Duodenal mucosa (tissue), 2 donors: ENCODE data around the gene ATG7.

Source experiments
- H3K27ac ChIP-seq: one replicate; pipeline ENCODE4 v1.7.0; 2013; ENCODE audit warnings: low read depth, low read length
- H3K27me3 ChIP-seq, 2 donors: one replicate each; pipeline ENCODE4 v1.7.0; 2013; ENCODE audit warnings: low read length in 2 of 2, control low read depth in 1 of 2; ENCODE audit not compliant: insufficient read depth in 2 of 2, control insufficient read depth in 1 of 2
- H3K36me3 ChIP-seq, 2 donors: one replicate each; pipeline ENCODE4 v1.7.0; 2013; ENCODE audit warnings: low read length in 2 of 2, control low read depth in 1 of 2; ENCODE audit not compliant: insufficient read depth in 2 of 2, control insufficient read depth in 1 of 2
- H3K4me1 ChIP-seq, 2 donors: one replicate each; pipeline ENCODE4 v1.7.0; 2013; ENCODE audit warnings: low read length in 2 of 2, control low read depth in 1 of 2; ENCODE audit not compliant: insufficient read depth in 2 of 2, control insufficient read depth in 1 of 2
- H3K4me3 ChIP-seq, 2 donors: one replicate each; pipeline ENCODE4 v1.7.0; 2013; ENCODE audit warnings: low read length in 2 of 2, low read depth in 1 of 2
- H3K9ac ChIP-seq, 2 donors: one replicate each; pipeline ENCODE4 v1.7.0; 2013; ENCODE audit warnings: low read length in 2 of 2, low read depth in 1 of 2
- H3K9me3 ChIP-seq, 2 donors: one replicate each; pipeline ENCODE4 v1.7.0; 2013; ENCODE audit warnings: low read length in 2 of 2, control low read depth in 1 of 2; ENCODE audit not compliant: control insufficient read depth in 1 of 2

ATG7 gene

DNA sequence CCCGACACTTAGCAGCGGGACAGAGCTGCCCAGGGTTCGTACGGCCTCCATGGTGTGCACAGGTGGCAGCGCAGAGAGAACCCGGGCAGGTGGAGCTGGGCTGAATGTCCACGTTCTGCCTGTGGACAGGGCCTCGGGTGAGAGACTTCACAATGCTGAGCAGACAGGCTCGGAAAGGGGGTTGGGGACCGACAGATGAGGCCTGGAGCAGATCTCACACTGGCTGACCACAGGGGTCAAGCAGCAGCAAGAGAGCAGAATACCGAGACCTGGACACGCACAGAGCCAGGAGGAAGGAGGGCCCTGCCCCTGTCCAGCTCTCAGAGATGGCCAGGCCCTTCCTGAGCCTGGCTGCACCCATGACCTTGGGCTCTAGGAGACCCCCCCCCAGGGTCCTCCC, 288.5 kb downstream of the ATG7 start:
- Histone ChIP-seq H3K36me3 (peaks cover 26 to 69% of the 10 kb centered on the region in 2 donors), H3K4me1 (peaks cover 15 to 21% of the 10 kb centered on the region in 2 donors), H3K27ac (no peak overlapping the region), H3K9me3 (no peaks in the 10 kb centered on the region), H3K4me3 (no peak overlapping the region), H3K27me3 (no peaks in the 10 kb centered on the region), H3K9ac (no peak overlapping the region)

GRCh38 chr3:11562277-11562881, 290.2 kb downstream of the ATG7 start:
- no peak overlapping the region for H3K4me3 ChIP-seq
- peaks cover 6 to 14% of the 10 kb centered on the region in 2 donors for H3K4me1 ChIP-seq
- no peak overlapping the region for H3K9ac ChIP-seq
- no peaks in the 10 kb centered on the region for H3K9me3 ChIP-seq
- peaks cover 26 to 77% of the 10 kb centered on the region in 2 donors for H3K36me3 ChIP-seq
- no peaks in the 10 kb centered on the region for H3K27me3 ChIP-seq
- H3K27ac ChIP-seq = no peak overlapping the region

DNA sequence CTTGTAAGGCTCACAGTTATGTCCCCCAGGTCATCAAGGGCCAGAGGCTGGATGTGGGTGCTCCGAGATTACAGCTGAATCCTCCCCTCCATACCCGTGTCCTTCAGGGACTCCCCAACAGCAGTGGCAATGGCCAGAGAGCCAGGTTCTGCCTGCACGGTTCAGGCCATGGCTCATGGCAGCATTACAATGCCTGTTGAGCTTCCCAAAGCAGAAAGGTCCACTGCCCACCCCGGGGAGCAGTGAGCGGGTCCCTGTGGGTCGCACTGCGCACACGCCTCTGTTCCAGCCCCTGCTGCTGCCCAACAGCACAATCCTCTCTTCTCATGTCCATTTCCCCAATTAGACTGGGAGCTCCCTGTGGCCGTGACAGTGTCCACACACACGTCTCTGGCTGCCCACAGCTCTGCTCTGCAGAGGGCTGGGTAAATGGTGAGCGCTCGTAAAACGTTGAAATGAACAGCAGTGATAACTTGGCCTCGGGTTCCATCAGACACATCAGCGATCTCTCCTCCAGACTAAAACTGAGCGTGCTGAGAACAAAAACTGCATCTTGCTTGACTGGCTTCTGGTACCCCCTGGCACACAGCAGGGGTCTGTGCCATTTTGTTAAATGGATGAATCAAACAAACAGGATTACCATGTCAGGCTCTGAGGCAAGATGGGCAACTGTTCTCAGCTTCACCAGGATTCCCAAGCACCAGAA, 291.1 kb downstream of the ATG7 start:
- Histone ChIP-seq H3K36me3 (peaks cover 20 to 75% of the 10 kb centered on the region in 2 donors), H3K27me3 (no peaks in the 10 kb centered on the region), H3K9ac (no peak overlapping the region), H3K9me3 (no peaks in the 10 kb centered on the region), H3K27ac (no peak overlapping the region), H3K4me3 (no peak overlapping the region), H3K4me1 (peaks cover 5 to 13% of the 10 kb centered on the region in 2 donors)

- Histone ChIP-seq H3K9me3 (no peaks in the 10 kb centered on the region), H3K27me3 (no peaks in the 10 kb centered on the region), H3K27ac (no peak overlapping the region), H3K4me3 (no peak overlapping the region), H3K9ac (no peak overlapping the region), H3K4me1 (peaks cover 5 to 13% of the 10 kb centered on the region in 2 donors), H3K36me3 (peaks cover 19 to 70% of the 10 kb centered on the region in 2 donors)
Observed at GRCh38 chr3:11563865-11564185, 291.6 kb downstream of the ATG7 start.

- H3K9me3 ChIP-seq = no peaks in the 10 kb centered on the region
- peaks cover 5 to 12% of the 10 kb centered on the region in 2 donors for H3K4me1 ChIP-seq
- H3K9ac ChIP-seq = no peak overlapping the region
- H3K36me3 ChIP-seq = peaks cover 15 to 63% of the 10 kb centered on the region in 2 donors
- no peak overlapping the region for H3K27ac ChIP-seq
- no peaks in the 10 kb centered on the region for H3K27me3 ChIP-seq
- H3K4me3 ChIP-seq = no peak overlapping the region
Observed at GRCh38 chr3:11564577-11565001, 292.4 kb downstream of the ATG7 start.

- H3K9me3 ChIP-seq = no peaks in the 10 kb centered on the region
- H3K27me3 ChIP-seq = no peaks in the 10 kb centered on the region
- peaks cover 0 to 7% of the 10 kb centered on the region in 2 donors for H3K4me1 ChIP-seq
- H3K4me3 ChIP-seq = no peak overlapping the region
- H3K27ac ChIP-seq = no peak overlapping the region
- peaks cover 15 to 59% of the 10 kb centered on the region in 2 donors for H3K36me3 ChIP-seq
- H3K9ac ChIP-seq = no peak overlapping the region
Observed at GRCh38 chr3:11565072-11565471, 292.9 kb downstream of the ATG7 start.

GRCh38 chr3:11565492-11565891, 293.3 kb downstream of the ATG7 start:
- no peaks in the 10 kb centered on the region for H3K9me3 ChIP-seq
- H3K4me1 ChIP-seq = peaks cover 0 to 4% of the 10 kb centered on the region in 2 donors
- no peak overlapping the region for H3K9ac ChIP-seq
- H3K27me3 ChIP-seq = no peaks in the 10 kb centered on the region
- H3K4me3 ChIP-seq = no peak overlapping the region
- no peak overlapping the region for H3K27ac ChIP-seq
- peaks cover 15 to 54% of the 10 kb centered on the region in 2 donors for H3K36me3 ChIP-seq

GRCh38 chr3:11565932-11566331, 293.7 kb downstream of the ATG7 start:
- H3K9ac ChIP-seq = no peak overlapping the region
- peaks cover 15 to 55% of the 10 kb centered on the region in 2 donors for H3K36me3 ChIP-seq
- no peaks in the 10 kb centered on the region for H3K9me3 ChIP-seq
- H3K4me3 ChIP-seq = no peak overlapping the region
- H3K27ac ChIP-seq = no peak overlapping the region
- H3K27me3 ChIP-seq = no peaks in the 10 kb centered on the region
- H3K4me1 ChIP-seq = peaks cover 0 to under 1% of the 10 kb centered on the region in 2 donors

DNA sequence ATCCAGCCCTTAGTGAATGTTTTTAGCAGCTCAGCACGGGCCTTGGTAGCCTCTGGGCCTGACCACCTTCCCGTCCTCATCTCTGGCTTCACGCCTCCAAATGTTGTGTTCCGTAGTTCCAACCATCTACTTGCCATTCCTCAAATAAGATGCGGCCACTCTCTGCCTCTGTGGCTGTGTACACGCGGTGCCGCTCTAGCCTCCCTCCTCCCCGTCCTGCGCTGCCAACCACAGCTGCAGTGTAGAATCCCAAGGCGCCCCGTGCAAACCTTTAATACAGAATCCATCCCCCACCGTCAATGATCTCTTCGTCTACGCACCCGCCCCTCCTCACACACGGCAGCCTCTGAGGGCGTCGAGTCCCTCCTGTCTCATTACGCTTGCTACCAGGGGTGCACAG, 294.3 kb downstream of the ATG7 start:
- H3K27ac ChIP-seq = no peak overlapping the region
- H3K4me1 ChIP-seq = no peaks in the 10 kb centered on the region
- H3K9ac ChIP-seq = no peak overlapping the region

GRCh38 chr3:11566916-11567315, 294.7 kb downstream of the ATG7 start:
- Histone ChIP-seq H3K9ac (no peak overlapping the region), H3K9me3 (no peaks in the 10 kb centered on the region), H3K36me3 (peaks cover 15 to 54% of the 10 kb centered on the region in 2 donors), H3K4me3 (no peak overlapping the region), H3K27me3 (no peaks in the 10 kb centered on the region), H3K4me1 (no peaks in the 10 kb centered on the region), H3K27ac (no peak overlapping the region)

More for the DNA sequence above, 294.3 kb downstream of the ATG7 start:
- Histone ChIP-seq H3K9me3 (no peaks in the 10 kb centered on the region), H3K4me3 (no peak overlapping the region), H3K27me3 (no peaks in the 10 kb centered on the region), H3K36me3 (peaks cover 15 to 53% of the 10 kb centered on the region in 2 donors)
